EH (cell line): ENCODE results near the gene MYPOP.

ENCODE experiments used
- DNase-seq: peaks from one replicate; pipeline ENCODE4 v3.0.0-alpha.2; 2015; ENCODE audit warnings: low read depth

The MYPOP gene

DNA sequence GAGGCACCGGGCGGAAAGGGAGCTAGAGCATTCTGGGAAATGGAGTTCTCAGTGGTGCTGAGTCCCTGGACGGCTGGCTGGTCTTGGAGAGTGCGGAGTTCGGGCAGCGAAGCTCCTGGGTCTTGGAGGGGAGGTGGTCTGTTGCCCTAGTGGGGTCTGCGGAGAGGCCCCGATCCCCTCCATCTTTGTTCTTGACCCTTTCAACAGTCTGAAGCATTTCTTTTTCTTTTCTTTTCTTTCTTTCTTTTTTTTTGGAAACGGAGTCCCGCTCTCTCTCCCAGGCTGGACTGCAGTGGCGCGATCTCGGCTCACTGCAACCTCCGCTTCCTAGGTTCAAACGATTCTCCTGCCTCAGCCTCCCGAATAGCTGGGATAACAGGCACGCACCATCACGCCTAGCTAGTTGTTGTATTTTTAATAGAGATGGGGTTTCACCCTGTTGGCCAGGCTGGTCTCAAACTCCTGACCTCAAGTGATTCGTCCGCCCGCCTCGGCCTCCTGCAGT, 39.0 kb downstream of the MYPOP start:
- DNase-seq, result no peak

DNA sequence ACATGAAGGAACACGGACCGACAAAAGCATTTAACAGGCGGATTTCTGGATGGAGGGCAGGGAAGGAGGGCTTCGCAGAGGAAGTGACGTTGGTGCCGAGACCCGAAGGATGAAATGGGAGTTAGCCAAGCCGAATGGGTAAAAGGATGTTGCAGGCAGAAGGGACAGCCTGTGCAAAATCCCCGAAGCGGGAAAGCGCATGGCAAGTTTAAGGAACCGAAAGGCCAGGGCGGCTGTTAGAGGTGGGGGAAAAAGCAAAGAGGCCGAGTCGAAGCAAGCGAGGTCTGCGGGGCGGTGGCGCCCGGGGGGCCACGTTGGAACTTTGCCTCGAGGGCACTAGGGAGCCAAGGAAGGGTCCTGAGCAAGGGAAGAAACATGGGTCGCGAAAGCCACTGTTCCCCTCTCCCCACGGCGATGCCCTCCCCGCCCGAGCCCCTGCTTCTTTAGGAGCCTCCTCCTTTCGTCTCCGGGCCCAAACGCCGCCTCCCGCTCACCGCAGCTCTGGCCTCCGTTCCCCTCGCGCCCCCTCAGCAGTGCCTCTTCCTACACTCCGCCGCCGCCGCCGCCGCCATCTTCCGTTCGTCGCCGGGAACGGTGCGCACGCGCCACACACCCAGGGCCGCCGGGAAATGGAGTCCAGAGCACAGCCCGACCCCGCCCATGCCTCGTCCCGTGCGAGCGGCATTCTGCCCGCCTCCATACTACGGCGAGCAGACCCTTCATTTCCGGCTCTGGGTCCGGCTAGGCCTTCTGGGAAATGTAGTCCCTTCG, 39.7 kb downstream of the MYPOP start, which contains the start of gene SYMPK:
Gene SYMPK (minus strand): TSS at position 584 of the 771 bp plus-strand sequence. CDS start 8,652 bp downstream, outside the sequence.
- DNase-seq, result peak; percentile 99

DNA sequence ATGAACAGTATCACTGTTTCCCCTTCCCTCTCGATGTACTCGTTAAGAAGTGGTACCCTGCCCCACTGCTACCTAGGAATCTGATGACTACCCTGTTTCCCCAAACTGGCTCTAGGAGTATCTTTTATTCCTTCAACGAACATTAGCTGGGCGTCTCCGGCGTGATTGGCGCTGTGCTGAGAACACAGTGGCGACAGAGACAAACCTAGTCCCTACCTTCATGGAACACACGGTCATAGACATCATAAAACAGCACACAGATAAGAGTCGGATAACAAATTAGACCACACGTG, 40.2 kb downstream of the MYPOP start:
- no peak for DNase-seq

DNA sequence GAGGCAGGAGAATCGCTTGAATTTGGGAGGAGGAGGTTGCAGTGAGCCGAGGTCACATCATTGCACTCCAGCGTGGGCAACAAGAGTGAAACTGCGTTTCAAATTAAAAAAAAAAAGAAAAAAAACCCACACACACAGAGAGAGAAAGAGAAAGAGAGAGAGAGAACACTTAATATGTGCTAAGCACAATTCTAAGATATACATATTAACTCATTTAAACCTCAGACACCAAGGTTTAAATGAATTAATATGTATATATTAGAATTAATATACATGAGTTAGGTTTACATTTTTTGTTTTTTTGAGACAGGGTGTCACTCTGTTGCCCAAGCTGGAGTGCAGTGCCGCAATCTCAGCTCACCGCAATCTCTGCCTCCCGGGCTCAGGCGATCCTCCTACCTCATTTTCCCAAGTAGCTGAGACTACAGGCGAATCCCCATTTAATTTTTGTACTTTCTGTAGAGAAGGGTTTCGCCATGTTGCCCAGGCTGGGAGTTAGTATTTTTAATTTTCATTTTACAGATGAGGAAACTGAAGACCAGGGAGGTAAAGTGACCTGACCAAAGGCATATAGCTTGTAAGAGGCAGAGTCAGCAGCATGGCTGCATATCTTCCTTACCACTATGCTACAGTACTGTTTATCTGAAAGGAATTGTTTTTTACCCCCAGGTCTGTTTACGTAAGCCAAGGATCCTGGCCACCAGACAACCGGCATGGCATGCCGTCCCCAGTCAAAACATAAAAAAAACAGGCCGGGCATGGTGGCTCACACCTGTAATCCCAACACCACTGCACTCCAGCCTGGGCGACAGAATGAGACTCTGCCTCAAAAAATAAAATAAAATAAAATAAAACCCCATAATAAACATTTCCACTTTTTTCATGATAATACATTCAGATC, 41.8 kb downstream of the MYPOP start:
- no peak for DNase-seq

DNA sequence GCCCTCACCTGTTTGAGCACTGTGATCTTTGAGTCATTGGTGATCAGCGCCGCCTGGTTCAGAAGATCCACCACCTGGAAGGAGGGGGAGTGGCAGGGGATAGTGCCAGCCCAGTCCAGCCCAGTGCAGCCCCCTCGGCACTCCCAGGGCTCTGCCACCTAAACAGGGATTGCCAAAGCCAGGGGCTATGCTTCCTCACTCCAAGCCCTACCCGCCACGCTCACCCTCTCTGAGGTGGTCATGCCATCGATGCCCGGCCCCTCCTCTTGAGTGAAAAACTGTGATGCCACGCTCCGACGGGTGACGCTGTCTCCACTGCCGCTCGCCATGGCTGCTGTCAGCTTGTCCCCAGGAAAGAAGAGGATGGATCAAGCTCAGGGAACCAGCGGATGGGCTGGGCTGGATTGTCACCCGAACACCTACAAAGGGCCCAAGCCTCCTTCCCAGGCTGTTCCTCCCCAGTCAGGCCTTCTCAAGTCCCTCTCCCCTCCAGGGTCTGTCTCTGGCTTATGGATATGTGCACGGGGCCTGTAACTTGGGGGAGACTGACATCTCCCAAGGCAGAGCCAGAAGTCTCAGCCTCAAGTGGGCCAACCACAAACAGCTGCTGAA, 48.1 kb downstream of the MYPOP start:
- DNase-seq, result no peak

DNA sequence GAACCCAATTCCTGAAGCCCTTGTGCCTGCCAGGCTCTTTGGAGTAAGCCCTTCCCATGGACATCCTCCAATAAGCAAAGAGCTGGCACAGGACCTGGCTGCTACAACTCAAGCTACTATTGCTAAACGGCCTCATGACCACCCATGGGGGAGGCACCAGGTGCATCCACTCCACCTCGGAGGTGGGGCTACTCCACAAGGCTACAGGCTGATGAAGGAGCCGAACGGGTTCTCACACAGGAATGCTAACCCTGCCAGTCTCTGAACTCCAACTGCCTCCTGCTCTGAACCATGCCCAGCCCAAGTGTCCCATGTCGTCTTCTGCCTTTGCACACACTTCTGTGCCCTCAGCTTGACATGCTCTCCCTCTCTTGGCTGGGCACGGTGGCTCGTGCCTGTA, 49.4 kb downstream of the MYPOP start:
- peak; percentile 6 for DNase-seq

DNA sequence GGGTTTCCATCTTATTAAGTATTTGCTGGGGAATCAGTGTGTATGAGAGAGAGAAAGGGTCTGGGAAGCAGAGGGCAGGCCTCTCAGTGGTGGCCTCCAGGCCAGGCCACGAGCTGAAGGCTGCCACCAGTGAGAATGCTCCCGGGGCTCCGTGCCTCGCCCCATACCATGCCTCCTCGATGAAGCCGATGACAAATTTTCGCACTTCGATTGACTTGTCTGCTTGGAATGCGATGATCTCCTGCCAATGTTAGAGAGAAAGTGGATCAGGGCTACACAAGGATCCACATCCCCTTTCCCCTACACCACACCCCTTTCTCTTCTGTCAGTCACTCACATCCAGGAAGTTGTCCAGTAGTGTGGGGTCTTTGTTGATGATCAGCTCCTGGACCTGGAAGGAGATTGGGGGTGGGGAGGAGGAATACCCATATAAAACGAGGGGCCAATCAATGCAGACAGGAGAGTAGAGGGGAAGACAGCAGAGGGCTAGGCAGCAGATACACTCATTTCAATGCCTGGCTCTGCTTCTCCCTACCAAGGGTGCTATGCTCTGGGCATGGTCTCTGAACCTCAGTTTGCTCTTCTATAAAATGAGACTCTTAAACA, 50.2 kb downstream of the MYPOP start:
- DNase-seq, result peak; percentile 67

DNA sequence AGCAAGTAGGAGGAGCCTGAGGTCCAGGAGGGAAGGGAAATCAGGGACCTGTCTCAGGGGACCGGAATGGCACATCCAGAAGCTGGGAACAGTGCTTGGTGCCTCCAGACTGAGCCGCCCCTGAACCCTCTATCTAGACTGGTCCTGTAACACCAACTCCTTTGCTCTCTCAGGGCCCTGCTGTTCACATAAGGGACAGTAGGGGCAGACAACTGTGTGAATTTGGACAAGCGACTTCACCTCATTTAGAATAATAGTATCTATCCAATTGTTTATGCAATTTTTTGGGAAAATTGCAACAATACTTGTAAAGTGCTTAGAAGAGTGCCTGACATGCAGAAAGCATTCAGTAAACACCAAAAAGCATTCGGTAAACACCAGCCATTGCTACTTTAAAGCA, 53.5 kb downstream of the MYPOP start:
- DNase-seq, result no peak

DNA sequence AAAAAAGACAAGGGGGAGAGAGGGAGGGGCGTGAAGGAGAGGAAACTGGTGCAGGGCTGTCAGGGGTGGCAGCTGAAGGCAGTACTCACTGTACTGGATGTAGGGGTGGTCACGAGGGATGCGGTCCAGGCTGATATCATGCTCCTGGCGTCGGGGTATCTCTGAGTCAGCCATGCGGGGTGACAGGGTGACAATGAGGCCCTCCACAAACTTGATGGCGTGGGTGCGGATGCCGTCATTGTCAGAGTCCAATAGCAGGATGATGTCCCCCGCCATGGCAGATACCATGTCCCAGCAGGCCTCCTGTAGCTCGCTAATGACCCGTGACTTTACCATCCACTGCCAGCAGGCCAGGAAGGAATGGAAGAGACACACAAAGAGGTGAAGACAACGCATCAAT, 54.8 kb downstream of the MYPOP start:
- DNase-seq, result no peak

DNA sequence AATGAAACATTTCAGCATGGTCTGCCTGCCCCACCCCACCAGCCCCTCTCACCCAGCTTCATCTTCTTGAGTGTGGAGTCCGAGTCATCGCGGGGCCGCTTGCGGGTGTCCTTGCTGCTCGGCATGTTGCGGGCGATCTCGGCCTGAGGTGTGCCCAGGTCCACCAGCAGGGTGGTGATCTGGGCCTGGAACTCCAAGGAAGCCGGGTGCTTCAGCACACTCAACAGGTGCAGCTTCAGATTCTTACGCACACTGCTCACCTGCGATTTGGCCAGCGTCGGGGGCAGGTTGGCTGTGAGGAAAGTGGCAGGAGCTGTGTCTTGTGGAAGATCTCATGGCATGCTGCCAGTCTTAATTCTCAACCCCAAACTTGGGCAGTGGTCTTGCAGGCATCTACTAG, 60.2 kb downstream of the MYPOP start:
- no peak for DNase-seq
